H9 (cell line): ENCODE results near the gene DCC. TPM values are rescaled to one million over a fixed set of nuclear protein-coding genes. Genes with fewer than 3 reads are reported as not detected.

Source experiments
- DNase-seq: peaks from one replicate; pipeline ENCODE4 v3.0.0-alpha.2; 2017
- H2AFZ ChIP-seq: one replicate; pipeline ENCODE4 v1.6.1; 2013; ENCODE audit warnings: mild to moderate bottlenecking, low read length, control low read depth, moderate library complexity
- H2AK5ac ChIP-seq: 2 replicates; pipeline ENCODE4 v1.6.1; 2013; ENCODE audit warnings: low read length, control low read depth, mixed read lengths; ENCODE audit not compliant: insufficient read length
- H2BK120ac ChIP-seq: one replicate; pipeline ENCODE4 v1.6.1; 2013; ENCODE audit warnings: low read depth, mild to moderate bottlenecking, low read length, control low read depth, inconsistent platforms; ENCODE audit not compliant: poor library complexity, severe bottlenecking
- H2BK12ac ChIP-seq: 2 replicates; pipeline ENCODE4 v1.6.1; 2013; ENCODE audit warnings: low read length, control low read depth, mixed read lengths, low read depth; ENCODE audit not compliant: insufficient read length
- H2BK15ac ChIP-seq: 2 replicates; pipeline ENCODE4 v1.6.1; 2013; ENCODE audit warnings: low read depth, low read length, control low read depth
- H2BK20ac ChIP-seq: one replicate; pipeline ENCODE4 v1.6.1; 2013; ENCODE audit warnings: low read depth, mild to moderate bottlenecking, low read length, control low read depth, inconsistent platforms; ENCODE audit not compliant: poor library complexity, severe bottlenecking
- H2BK5ac ChIP-seq: 2 replicates; pipeline ENCODE4 v1.6.1; 2013; ENCODE audit warnings: low read length, control low read depth, mixed read lengths; ENCODE audit not compliant: insufficient read length
- H3K14ac ChIP-seq: 2 replicates; pipeline ENCODE4 v1.6.1; 2013; ENCODE audit warnings: low read length, control low read depth; ENCODE audit not compliant: insufficient read depth
- H3K18ac ChIP-seq: 2 replicates; pipeline ENCODE4 v1.6.1; 2013; ENCODE audit warnings: low read depth, mild to moderate bottlenecking, mixed read lengths, low read length, control low read depth; ENCODE audit not compliant: insufficient read length
- H3K23ac ChIP-seq: 2 replicates; pipeline ENCODE4 v1.6.1; 2013; ENCODE audit warnings: low read length, control low read depth, mixed read lengths, low read depth; ENCODE audit not compliant: insufficient read length
- H3K23me2 ChIP-seq: 2 replicates; pipeline ENCODE4 v1.6.1; 2013; ENCODE audit warnings: low read depth, mild to moderate bottlenecking, mixed read lengths, low read length, control low read depth; ENCODE audit not compliant: insufficient read length, poor library complexity, severe bottlenecking
- H3K27ac ChIP-seq: 2 replicates; pipeline ENCODE4 v1.5.1; 2013; ENCODE audit warnings: low read length, control low read depth, mixed read lengths, low read depth; ENCODE audit not compliant: insufficient read length
- H3K27me3 ChIP-seq: 2 replicates; pipeline ENCODE4 v1.6.1; 2013; ENCODE audit warnings: low read length, control low read depth, inconsistent platforms; ENCODE audit not compliant: insufficient read depth
- H3K4ac ChIP-seq: 2 replicates; pipeline ENCODE4 v1.6.1; 2013; ENCODE audit warnings: low read depth, mild to moderate bottlenecking, control low read depth, inconsistent platforms, low read length, moderate library complexity
- H3K4me1 ChIP-seq: 2 replicates; pipeline ENCODE4 v1.6.1; 2013; ENCODE audit warnings: low read length, control low read depth, inconsistent platforms; ENCODE audit not compliant: insufficient read depth
- H3K4me2 ChIP-seq: 2 replicates; pipeline ENCODE4 v1.6.1; 2013; ENCODE audit warnings: low read length, control low read depth, mixed read lengths; ENCODE audit not compliant: insufficient read length, insufficient read depth
- H3K56ac ChIP-seq: 2 replicates; pipeline ENCODE4 v1.6.1; 2013; ENCODE audit warnings: low read depth, mild to moderate bottlenecking, mixed read lengths, low read length, control low read depth; ENCODE audit not compliant: insufficient read length
- H3K79me1 ChIP-seq: 2 replicates; pipeline ENCODE4 v1.6.1; 2013; ENCODE audit warnings: low read depth, mild to moderate bottlenecking, moderate library complexity, low read length, control low read depth, inconsistent platforms; ENCODE audit not compliant: insufficient read depth, poor library complexity, severe bottlenecking
- H3K79me2 ChIP-seq: 2 replicates; pipeline ENCODE4 v1.6.1; 2013; ENCODE audit warnings: low read length, control low read depth, inconsistent platforms; ENCODE audit not compliant: insufficient read depth
- H3K9ac ChIP-seq: 2 replicates; pipeline ENCODE4 v1.6.1; 2013; ENCODE audit warnings: low read length, control low read depth, mixed read lengths; ENCODE audit not compliant: insufficient read length; ENCODE audit errors: extremely low read depth
- H3K9me3 ChIP-seq: one replicate; pipeline ENCODE4 v1.6.1; 2013; ENCODE audit warnings: low read depth, low read length, inconsistent platforms; ENCODE audit not compliant: control insufficient read depth
- H3T11ph ChIP-seq: one replicate; pipeline ENCODE4 v1.6.1; 2013; ENCODE audit warnings: mild to moderate bottlenecking, low read length, control low read depth, inconsistent platforms
- H4K20me1 ChIP-seq: one replicate; pipeline ENCODE4 v1.6.1; 2013; ENCODE audit not compliant: control insufficient read depth, insufficient read length, insufficient read depth
- H4K5ac ChIP-seq: 2 replicates; pipeline ENCODE4 v1.6.1; 2013; ENCODE audit warnings: low read depth, mild to moderate bottlenecking, mixed read lengths, low read length, control low read depth; ENCODE audit not compliant: insufficient read length
- H4K8ac ChIP-seq: replicated peaks from 2 replicates; pipeline ENCODE4 v1.6.1; 2013; ENCODE audit warnings: low read length, control low read depth, mixed read lengths, low read depth; ENCODE audit not compliant: insufficient read length
- H4K91ac ChIP-seq: 2 replicates; pipeline ENCODE4 v1.6.1; 2013; ENCODE audit warnings: low read depth, mild to moderate bottlenecking, moderate library complexity, mixed read lengths, low read length, control low read depth; ENCODE audit not compliant: insufficient read length
- H3K27ac Mint-ChIP-seq, 3 experiments: 2 replicates in 2 of 3; 3 replicates in 1 of 3; pipeline ENCODE4 v1.8.0; 2020 to 2021; ENCODE audit warnings: mixed read lengths in 3 of 3, mild to moderate bottlenecking in 1 of 3, moderate library complexity in 1 of 3
- H3K27me3 Mint-ChIP-seq: 2 replicates; pipeline ENCODE4 v1.8.0; 2021; ENCODE audit warnings: low read depth, mild to moderate bottlenecking, moderate library complexity, mixed read lengths
- H3K36me3 Mint-ChIP-seq, 3 experiments: 2 replicates in 2 of 3; 3 replicates in 1 of 3; pipeline ENCODE4 v1.8.0; 2020 to 2021; ENCODE audit warnings: low read depth in 3 of 3, mixed read lengths in 3 of 3; ENCODE audit not compliant: insufficient read depth in 1 of 3
- H3K4me1 Mint-ChIP-seq, 2 experiments: 2 replicates each; pipeline ENCODE4 v1.8.0; 2020; ENCODE audit warnings: mixed read lengths in 2 of 2
- H3K4me3 Mint-ChIP-seq, 2 experiments: 2 replicates in 1 of 2; 3 replicates in 1 of 2; pipeline ENCODE4 v1.8.0; 2020 to 2021; ENCODE audit warnings: mild to moderate bottlenecking in 2 of 2, mixed read lengths in 2 of 2, moderate library complexity in 1 of 2
- H3K9me3 Mint-ChIP-seq, 2 experiments: 2 replicates in 1 of 2; 3 replicates in 1 of 2; pipeline ENCODE4 v1.8.0; 2020; ENCODE audit warnings: mild to moderate bottlenecking in 2 of 2, mixed read lengths in 2 of 2, moderate library complexity in 1 of 2
- WGBS: extraction: QIAGEN DNeasy Blood & Tissue Kit; methylation state at CpG from one replicate; pipeline ENCODE4 v1.1.7; 2013; ENCODE audit warnings: missing lambda C conversion rate, low lambda C conversion rate, mixed read lengths; ENCODE audit not compliant: insufficient read length; ENCODE audit errors: extremely low coverage; 5-methylcytosine and 5-hydroxymethylcytosine counted together
- total RNA-seq: library from RNA; stranded (reverse); gene quantifications from 2 replicates; pipeline ENCODE4 v1.2.1, GENCODE V29; 2021
- TF ChIP-seq, protein P1 (sequence below): fragments of 200-600 bp; sonication (generic); conservative IDR thresholded peaks from 3 replicates; pipeline ENCODE4 v1.8.0; 2021; ENCODE audit warnings: antibody characterized with exemption, mild to moderate bottlenecking

Gene DCC
- total RNA-seq, 1 experiment from 2014 or later = 0.35 TPM

DNA sequence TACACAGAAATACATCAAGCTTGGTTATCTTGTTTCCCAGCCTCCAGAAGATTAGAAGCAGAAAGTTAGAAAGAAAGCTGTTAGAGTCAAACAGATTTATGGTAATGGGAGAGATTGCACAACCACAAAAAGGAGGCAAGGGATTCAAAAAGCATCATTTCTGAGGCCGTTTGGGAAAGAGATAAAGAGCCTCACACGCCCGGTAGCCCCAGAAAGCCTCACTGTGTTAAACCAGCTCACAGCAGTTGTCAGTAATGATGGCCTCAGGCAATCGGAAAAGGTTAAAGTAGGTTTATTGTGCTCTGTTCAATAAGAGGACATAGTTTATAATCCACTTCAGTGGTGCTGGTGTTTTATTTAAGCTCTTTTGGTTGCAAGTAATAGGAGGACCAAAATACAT, 111.3 kb downstream of the DCC start:
- H2BK5ac ChIP-seq = no peak overlapping the region
- H3K23me2 ChIP-seq = no peaks in the 10 kb centered on the region
- no peaks in the 10 kb centered on the region for H3K9me3 ChIP-seq
- TF ChIP-seq, protein P1, sequence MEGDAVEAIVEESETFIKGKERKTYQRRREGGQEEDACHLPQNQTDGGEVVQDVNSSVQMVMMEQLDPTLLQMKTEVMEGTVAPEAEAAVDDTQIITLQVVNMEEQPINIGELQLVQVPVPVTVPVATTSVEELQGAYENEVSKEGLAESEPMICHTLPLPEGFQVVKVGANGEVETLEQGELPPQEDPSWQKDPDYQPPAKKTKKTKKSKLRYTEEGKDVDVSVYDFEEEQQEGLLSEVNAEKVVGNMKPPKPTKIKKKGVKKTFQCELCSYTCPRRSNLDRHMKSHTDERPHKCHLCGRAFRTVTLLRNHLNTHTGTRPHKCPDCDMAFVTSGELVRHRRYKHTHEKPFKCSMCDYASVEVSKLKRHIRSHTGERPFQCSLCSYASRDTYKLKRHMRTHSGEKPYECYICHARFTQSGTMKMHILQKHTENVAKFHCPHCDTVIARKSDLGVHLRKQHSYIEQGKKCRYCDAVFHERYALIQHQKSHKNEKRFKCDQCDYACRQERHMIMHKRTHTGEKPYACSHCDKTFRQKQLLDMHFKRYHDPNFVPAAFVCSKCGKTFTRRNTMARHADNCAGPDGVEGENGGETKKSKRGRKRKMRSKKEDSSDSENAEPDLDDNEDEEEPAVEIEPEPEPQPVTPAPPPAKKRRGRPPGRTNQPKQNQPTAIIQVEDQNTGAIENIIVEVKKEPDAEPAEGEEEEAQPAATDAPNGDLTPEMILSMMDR = no peak
- H4K91ac ChIP-seq = no peak overlapping the region
- no peaks in the 10 kb centered on the region for H3K27me3 ChIP-seq
- no peak overlapping the region for H3K56ac ChIP-seq
- H3K36me3 Mint-ChIP-seq = peaks cover 0 to 11% (median 3%) of the 10 kb centered on the region in 3 experiments; a peak in 3 of 7 replicates
- H3T11ph ChIP-seq = no peak overlapping the region
- H2AFZ ChIP-seq = no peak overlapping the region
- H3K79me1 ChIP-seq = no peaks in the 10 kb centered on the region
- H4K20me1 ChIP-seq = no peaks in the 10 kb centered on the region
- no peak overlapping the region for H3K9ac ChIP-seq
- H4K5ac ChIP-seq = no peak overlapping the region
- H2BK12ac ChIP-seq = no peak overlapping the region
- H3K4ac ChIP-seq = no peak overlapping the region
- no peak overlapping the region for H3K4me3 Mint-ChIP-seq
- peaks cover 0 to 14% of the 10 kb centered on the region in 2 experiments; a peak in 3 of 5 replicates for H3K9me3 Mint-ChIP-seq
- H3K4me1 ChIP-seq = no peaks in the 10 kb centered on the region
- DNase-seq = no peak
- no CpG with 5 or more reads among the region's 4 CpGs for WGBS
- H3K14ac ChIP-seq = no peak overlapping the region
- no peak overlapping the region for H2BK15ac ChIP-seq
- H2AK5ac ChIP-seq = no peak overlapping the region
- H3K4me1 Mint-ChIP-seq = peaks cover 11% of the 10 kb centered on the region in 2 experiments
- no peak overlapping the region for H4K8ac ChIP-seq
- no peak overlapping the region for H3K23ac ChIP-seq
- H3K27me3 Mint-ChIP-seq = no peaks in the 10 kb centered on the region
- H3K27ac ChIP-seq = no peak overlapping the region
- no peak overlapping the region for H3K18ac ChIP-seq
- no peak overlapping the region; a peak in 1 of 7 replicates for H3K27ac Mint-ChIP-seq
- no peak overlapping the region for H2BK20ac ChIP-seq
- H2BK120ac ChIP-seq = no peak overlapping the region
- no peak overlapping the region for H3K4me2 ChIP-seq
- no peaks in the 10 kb centered on the region for H3K79me2 ChIP-seq
